Activated T-helper 9 cell treated with anti-CD3 and anti-CD28 coated beads, Interleukin-2, amount 50 U/mL, for 16 hours (primary cell): ENCODE results near the gene ZNF367.
A peak's percentile ranks its signal among the peaks of the same experiment; 100 is the strongest.
"Not testable (repeated sequence)": the region's sequence is repeated elsewhere in the genome, so short reads cannot be mapped to it uniquely, and the experiment has no call there.

Source experiments
- DNase-seq: peaks from one replicate; pipeline ENCODE4 v3.0.0-alpha.2; 2020; ENCODE audit warnings: low read depth

Gene ZNF367

GRCh38 chr9:96399325-96399633 is 18.9 kb downstream of the ZNF367 start:
- no peak for DNase-seq

GRCh38 chr9:96398582-96399324 is 19.4 kb downstream of the ZNF367 start:
- DNase-seq, result no peak

- no peak for DNase-seq
Observed at GRCh38 chr9:96395964-96396363, 22.2 kb downstream of the ZNF367 start.

GRCh38 chr9:96394832-96395496 is 23.2 kb downstream of the ZNF367 start:
- no peak for DNase-seq

- no peak for DNase-seq
Observed at GRCh38 chr9:96392263-96392662, 25.9 kb downstream of the ZNF367 start.

- DNase-seq, result no peak
Observed at GRCh38 chr9:96391021-96391765, 27.0 kb downstream of the ZNF367 start.

- DNase-seq, result no peak
Observed at GRCh38 chr9:96388144-96388543, 30.0 kb downstream of the ZNF367 start.

GRCh38 chr9:96386157-96386556 is 32.0 kb downstream of the ZNF367 start:
- DNase-seq, result no peak

- peak; percentile 10 for DNase-seq
Observed at GRCh38 chr9:96383165-96383942, 34.8 kb downstream of the ZNF367 start, which contains the start of gene SLC35D2. TSS of gene SLC35D2 (minus strand) at chr9:96383711. CDS start at chr9:96383634, 77 bp downstream.

GRCh38 chr9:96382839-96383164 is 35.4 kb downstream of the ZNF367 start:
- no peak for DNase-seq

GRCh38 chr9:96382175-96382574 is 36.0 kb downstream of the ZNF367 start:
- DNase-seq, result no peak

GRCh38 chr9:96381696-96382095 is 36.5 kb downstream of the ZNF367 start:
- DNase-seq, result no peak

GRCh38 chr9:96381125-96381524 is 37.0 kb downstream of the ZNF367 start:
- no peak for DNase-seq

- DNase-seq, result no peak
Observed at GRCh38 chr9:96379461-96379860, 38.7 kb downstream of the ZNF367 start.

- no peak for DNase-seq
Observed at GRCh38 chr9:96378187-96378586, 40.0 kb downstream of the ZNF367 start.

GRCh38 chr9:96376891-96377874 is 41.0 kb downstream of the ZNF367 start:
- DNase-seq, result no peak

GRCh38 chr9:96375507-96375906 is 42.7 kb downstream of the ZNF367 start:
- not testable (repeated sequence) for DNase-seq

- DNase-seq, result no peak
Observed at GRCh38 chr9:96367943-96368342, 50.2 kb downstream of the ZNF367 start.

- no peak for DNase-seq
Observed at GRCh38 chr9:96363175-96363967, 54.8 kb downstream of the ZNF367 start.

- DNase-seq, result not testable (repeated sequence)
Observed at GRCh38 chr9:96362119-96362518, 56.1 kb downstream of the ZNF367 start.
